GM12864 (cell line): ENCODE results near the gene NLGN1.

Experiments used
- DNase-seq: peaks from one replicate; pipeline ENCODE4 v3.0.0-alpha.2; 2011; ENCODE audit warnings: low read depth
- H3K4me3 ChIP-seq: 2 replicates; pipeline ENCODE4 v1.5.1; 2011; ENCODE audit warnings: mild to moderate bottlenecking, low read depth, low read length, control low read depth
- TF ChIP-seq, protein P1 (sequence below): IDR thresholded peaks from 2 replicates; pipeline ENCODE4 v1.5.1; 2011; ENCODE audit warnings: low read depth, mild to moderate bottlenecking, moderate library complexity, low read length, control low read depth, inconsistent platforms; ENCODE audit errors: missing control alignments

The NLGN1 gene

DNA sequence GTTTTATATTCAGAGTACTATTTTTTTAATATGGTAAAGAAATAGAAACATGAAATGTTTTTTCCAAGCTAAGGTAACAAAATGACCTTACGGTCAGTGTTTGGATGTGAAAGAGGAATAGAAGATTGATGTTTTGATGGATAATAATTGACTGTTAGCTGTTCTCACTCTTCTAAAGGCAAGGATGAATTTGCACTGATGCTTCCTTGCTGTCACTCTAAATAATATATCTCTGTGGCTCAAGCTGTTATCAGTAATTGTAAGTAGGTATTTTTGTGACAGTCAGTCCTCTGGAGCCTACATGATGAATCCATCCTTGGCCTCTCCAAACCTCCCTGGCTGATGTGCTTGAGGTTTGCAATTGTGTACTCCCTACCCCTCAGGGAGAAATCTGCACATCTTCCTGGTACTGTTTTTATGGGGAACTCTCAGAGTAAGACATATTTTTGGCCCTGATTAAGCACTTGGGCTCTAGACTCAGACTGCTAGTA is 283.7 kb downstream of the NLGN1 start:
- TF ChIP-seq, protein P1, sequence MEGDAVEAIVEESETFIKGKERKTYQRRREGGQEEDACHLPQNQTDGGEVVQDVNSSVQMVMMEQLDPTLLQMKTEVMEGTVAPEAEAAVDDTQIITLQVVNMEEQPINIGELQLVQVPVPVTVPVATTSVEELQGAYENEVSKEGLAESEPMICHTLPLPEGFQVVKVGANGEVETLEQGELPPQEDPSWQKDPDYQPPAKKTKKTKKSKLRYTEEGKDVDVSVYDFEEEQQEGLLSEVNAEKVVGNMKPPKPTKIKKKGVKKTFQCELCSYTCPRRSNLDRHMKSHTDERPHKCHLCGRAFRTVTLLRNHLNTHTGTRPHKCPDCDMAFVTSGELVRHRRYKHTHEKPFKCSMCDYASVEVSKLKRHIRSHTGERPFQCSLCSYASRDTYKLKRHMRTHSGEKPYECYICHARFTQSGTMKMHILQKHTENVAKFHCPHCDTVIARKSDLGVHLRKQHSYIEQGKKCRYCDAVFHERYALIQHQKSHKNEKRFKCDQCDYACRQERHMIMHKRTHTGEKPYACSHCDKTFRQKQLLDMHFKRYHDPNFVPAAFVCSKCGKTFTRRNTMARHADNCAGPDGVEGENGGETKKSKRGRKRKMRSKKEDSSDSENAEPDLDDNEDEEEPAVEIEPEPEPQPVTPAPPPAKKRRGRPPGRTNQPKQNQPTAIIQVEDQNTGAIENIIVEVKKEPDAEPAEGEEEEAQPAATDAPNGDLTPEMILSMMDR = no peak
- H3K4me3 ChIP-seq = no peak overlapping the region
- DNase-seq = no peak

DNA sequence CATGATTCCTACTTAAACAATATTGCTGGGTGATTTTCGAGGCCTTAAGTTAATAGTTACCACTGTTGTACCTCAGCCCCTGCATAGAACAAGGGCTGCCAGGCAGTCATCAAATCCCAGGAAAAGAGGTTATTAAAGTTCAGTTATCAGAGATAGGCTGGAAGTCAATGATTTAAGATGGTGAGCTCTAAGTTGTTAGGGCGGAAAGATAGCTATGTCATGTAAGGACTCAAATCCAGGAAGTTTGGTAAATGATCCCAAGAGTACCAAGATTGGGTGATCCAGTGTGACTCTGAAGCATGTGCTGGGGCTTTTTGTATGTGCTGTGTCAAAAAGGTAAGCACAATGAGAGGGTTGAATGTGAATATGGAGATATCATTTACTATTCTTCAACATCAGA is 287.9 kb downstream of the NLGN1 start:
- H3K4me3 ChIP-seq = no peak overlapping the region
- no peak for DNase-seq
- TF ChIP-seq, protein P1 = no peak

DNA sequence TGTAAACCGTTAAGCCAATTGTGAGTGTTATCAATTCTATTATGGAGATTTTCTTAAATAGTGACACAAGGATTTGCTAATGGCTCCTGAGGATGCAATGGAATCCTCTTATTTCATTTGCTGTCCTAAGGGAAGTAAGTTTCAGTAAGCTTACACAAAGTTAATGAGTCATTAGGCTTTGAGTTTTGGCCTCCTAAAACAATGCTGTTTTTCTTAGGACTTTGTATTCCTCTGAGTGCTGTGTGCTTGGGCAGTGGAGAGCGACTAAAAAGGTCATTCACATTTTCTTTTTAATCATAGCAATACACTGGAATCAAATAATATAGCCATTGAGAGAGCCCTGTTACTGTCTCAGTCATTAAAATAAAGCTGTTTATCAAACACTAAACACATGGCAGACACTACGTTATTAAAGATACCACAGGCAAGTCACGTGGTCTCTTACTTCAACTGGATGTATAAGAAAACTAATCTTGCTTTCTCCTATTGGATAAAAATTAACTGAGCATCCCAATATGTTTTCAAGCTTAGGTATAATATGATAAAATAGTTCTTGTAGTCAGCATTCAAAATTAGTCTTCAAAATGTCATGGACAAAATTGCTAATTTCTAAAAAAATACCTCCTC is 290.8 kb downstream of the NLGN1 start:
- no peak for DNase-seq

DNA sequence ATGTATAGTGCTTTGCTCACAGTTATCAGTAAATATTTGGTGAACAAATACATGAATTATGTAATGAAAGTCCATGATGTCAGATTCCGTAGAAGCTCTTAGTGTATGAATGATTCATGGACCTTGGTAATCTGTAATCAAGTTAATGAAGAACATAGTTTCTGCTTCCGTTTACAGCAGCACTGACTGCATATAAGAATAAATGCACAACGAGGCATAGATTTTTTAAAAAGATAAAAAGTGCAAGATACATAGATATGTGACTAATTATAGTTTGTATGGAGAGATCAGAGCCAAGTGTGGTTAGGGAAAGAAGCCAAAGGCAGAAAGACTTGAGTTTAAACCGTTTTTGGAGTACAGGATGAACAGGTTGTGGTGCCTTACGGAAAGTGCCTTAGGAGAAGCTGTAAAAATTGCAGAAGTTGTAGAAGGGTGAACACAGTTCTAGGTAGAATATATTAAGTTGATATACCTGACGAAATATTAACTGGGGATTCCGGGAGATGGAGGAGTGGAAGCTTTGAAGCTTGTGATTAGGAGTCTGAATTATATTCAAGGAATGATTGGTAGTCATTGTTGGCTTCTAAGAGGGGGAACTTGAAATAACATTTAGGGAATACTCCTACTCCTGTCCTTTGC is 293.1 kb downstream of the NLGN1 start:
- TF ChIP-seq, protein P1 = no peak
- H3K4me3 ChIP-seq = no peak overlapping the region
- no peak for DNase-seq

More for the DNA sequence above, 290.8 kb downstream of the NLGN1 start:
- TF ChIP-seq, protein P1 = no peak
- H3K4me3 ChIP-seq = no peak overlapping the region

DNA sequence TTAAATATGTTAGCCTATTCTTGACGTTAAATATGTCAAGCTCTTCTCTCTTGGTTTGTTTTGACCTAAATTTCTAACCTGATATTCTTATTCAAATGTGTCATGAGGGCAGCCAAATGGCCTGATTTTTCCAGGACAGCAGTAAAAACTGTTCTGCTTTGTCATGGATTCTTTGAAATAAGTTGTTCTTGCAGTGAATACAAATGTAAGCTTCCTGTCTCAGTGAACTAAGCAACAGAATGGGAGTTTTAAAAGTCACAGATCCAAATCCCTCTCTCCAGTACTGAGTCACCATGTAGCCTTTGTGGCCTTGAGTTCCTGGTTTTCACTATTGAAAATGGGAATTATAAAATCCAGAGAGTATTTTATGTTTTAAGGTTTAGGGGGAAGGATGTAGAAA is 301.8 kb downstream of the NLGN1 start:
- no peak overlapping the region for H3K4me3 ChIP-seq
- TF ChIP-seq, protein P1 = no peak
- DNase-seq = no peak

DNA sequence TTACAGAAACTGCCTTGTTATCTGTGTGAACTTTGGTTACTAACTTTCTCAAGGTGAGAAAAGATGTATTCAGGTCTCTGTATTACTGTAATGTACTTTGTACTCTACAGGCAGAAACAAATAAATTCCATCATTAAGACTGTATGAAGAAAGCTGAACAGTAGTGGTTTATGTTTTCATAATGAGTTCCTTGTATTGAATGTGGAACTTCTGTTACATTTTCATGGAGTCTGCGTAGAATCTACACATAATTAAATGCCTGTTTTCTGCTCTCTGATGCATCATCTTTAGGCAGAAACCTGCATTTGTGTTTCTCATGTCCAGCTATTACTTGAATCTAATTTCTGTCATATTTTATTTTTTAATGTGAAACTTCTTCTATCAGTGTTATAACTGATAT is 302.8 kb downstream of the NLGN1 start:
- H3K4me3 ChIP-seq = no peak overlapping the region
- TF ChIP-seq, protein P1 = no peak
- no peak for DNase-seq

DNA sequence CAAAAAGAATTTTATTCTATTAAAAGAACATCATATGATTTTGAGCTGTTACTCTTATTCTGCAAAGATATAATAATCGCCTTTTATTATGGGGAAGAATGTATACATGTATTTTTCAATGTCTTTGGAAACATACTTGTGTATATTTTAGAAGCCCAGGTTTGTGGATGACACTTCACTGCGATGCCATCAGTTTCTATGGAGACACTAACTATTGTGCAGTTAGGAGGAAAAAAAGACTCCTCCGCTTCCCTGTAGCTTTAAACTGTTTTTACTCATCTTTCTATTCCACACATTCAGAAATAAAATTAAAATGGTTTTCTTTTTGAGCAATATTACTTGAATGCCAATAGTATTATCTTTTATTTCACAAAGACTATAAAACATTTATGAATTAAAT is 305.0 kb downstream of the NLGN1 start:
- TF ChIP-seq, protein P1 = no peak
- DNase-seq = no peak
- H3K4me3 ChIP-seq = no peak overlapping the region
